BJ (cell line): ENCODE data around the gene WBP2. TPM values are rescaled to one million over a fixed set of nuclear protein-coding genes. Genes with fewer than 3 reads are reported as not detected.

Source experiments
- CTCF ChIA-PET: fragments of 350-600 bp; formaldehyde crosslinking; extraction: SDS; loops from one replicate; lab custom pipeline; 2021; ENCODE audit warnings: antibody characterized with exemption, inconsistent platforms; lab: Yijun Ruan, JAX
- POLR2A ChIA-PET: fragments of 300-600 bp; sonication (Branson Sonifier 250); formaldehyde crosslinking; extraction: SDS; loops from one replicate; lab custom pipeline; 2021; ENCODE audit warnings: antibody characterized with exemption; lab: Charles Lee
- DNase-seq: peaks from one replicate; pipeline ENCODE4 v3.0.0-alpha.2; 2011; ENCODE audit warnings: low read depth
- H3K27me3 ChIP-seq: 2 replicates; pipeline ENCODE4 v1.6.0; 2011; ENCODE audit warnings: low read length; ENCODE audit not compliant: control insufficient read depth, insufficient read depth
- H3K36me3 ChIP-seq: 2 replicates; pipeline ENCODE4 v1.5.1; 2011; ENCODE audit warnings: low read length; ENCODE audit not compliant: control insufficient read depth, insufficient read depth
- H3K4me3 ChIP-seq: 2 replicates; pipeline ENCODE4 v1.5.1; 2011; ENCODE audit warnings: low read depth, mild to moderate bottlenecking, control low read depth, low read length
- polyA plus RNA-seq: library from polyadenylated mRNA; depleted of rRNA; stranded (reverse); fragments of >200 nt; gene quantifications from 2 replicates; pipeline ENCODE4 v1.2.3, GENCODE V29; 2011
- TF ChIP-seq, protein P1 (sequence below): IDR thresholded peaks from 2 replicates; pipeline ENCODE4 v1.5.1; 2011; ENCODE audit warnings: low read depth, mild to moderate bottlenecking, control low read depth, inconsistent platforms, low read length, moderate library complexity; ENCODE audit not compliant: insufficient read depth

The WBP2 gene
- polyA plus RNA-seq, 1 experiment = 37.0 TPM

GRCh38 chr17:75893305-75894048 is 38.3 kb upstream of the WBP2 start:
- CTCF ChIA-PET = interaction anchor here (0.5 to 6.9 kb wide), 8 partner anchors 11 to 143 kb away, joined by 3 to 58 read pairs (median 5); partner anchors contain the start of gene TRIM47

GRCh38 chr17:75892556-75893224 is 37.6 kb upstream of the WBP2 start:
- Histone ChIP-seq H3K27me3 (no peaks in the 10 kb centered on the region), H3K36me3 (peaks cover 12% of the 10 kb centered on the region), H3K4me3 (no peak overlapping the region)
- TF ChIP-seq, protein P1, sequence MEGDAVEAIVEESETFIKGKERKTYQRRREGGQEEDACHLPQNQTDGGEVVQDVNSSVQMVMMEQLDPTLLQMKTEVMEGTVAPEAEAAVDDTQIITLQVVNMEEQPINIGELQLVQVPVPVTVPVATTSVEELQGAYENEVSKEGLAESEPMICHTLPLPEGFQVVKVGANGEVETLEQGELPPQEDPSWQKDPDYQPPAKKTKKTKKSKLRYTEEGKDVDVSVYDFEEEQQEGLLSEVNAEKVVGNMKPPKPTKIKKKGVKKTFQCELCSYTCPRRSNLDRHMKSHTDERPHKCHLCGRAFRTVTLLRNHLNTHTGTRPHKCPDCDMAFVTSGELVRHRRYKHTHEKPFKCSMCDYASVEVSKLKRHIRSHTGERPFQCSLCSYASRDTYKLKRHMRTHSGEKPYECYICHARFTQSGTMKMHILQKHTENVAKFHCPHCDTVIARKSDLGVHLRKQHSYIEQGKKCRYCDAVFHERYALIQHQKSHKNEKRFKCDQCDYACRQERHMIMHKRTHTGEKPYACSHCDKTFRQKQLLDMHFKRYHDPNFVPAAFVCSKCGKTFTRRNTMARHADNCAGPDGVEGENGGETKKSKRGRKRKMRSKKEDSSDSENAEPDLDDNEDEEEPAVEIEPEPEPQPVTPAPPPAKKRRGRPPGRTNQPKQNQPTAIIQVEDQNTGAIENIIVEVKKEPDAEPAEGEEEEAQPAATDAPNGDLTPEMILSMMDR = no peak
- ChIA-PET POLR2A (no interaction called here), CTCF (interaction anchor here (0.9 to 6.9 kb wide), 7 partner anchors 14 to 139 kb away, joined by 3 to 58 read pairs (median 7); partner anchors contain the start of gene TRIM47)
- DNase-seq = no peak

More at GRCh38 chr17:75893305-75894048, 38.3 kb upstream of the WBP2 start:
- TF ChIP-seq, protein P1 = no peak
- Histone ChIP-seq H3K36me3 (peaks cover 16% of the 10 kb centered on the region), H3K27me3 (no peaks in the 10 kb centered on the region), H3K4me3 (no peak overlapping the region)
- DNase-seq = no peak
- POLR2A ChIA-PET = interaction anchor here (1.4 kb wide), 1 partner anchor 109 kb away, joined by 18 read pairs; the partner anchor contains the start of gene UNK

- DNase-seq = no peak
- Histone ChIP-seq H3K4me3 (no peak overlapping the region), H3K36me3 (peaks cover 10% of the 10 kb centered on the region), H3K27me3 (no peaks in the 10 kb centered on the region)
- ChIA-PET CTCF (interaction anchor here (0.9 to 1.1 kb wide), 4 partner anchors 13 to 138 kb away, joined by 3 to 4 read pairs (median 3); partner anchors contain the start of gene TRIM47), POLR2A (interaction anchor here (0.6 kb wide), 1 partner anchor 237 kb away, joined by 7 read pairs; no protein-coding TSS in a partner anchor)
- TF ChIP-seq, protein P1 = no peak
Observed at GRCh38 chr17:75891605-75892555, 36.7 kb upstream of the WBP2 start.

- CTCF ChIA-PET = interaction anchor here (1.1 kb wide), 1 partner anchor 14 kb away, joined by 4 read pairs; no protein-coding TSS in a partner anchor
- TF ChIP-seq, protein P1 = no peak
- no peak for DNase-seq
- Histone ChIP-seq H3K4me3 (no peak overlapping the region), H3K27me3 (no peaks in the 10 kb centered on the region), H3K36me3 (peaks cover 10% of the 10 kb centered on the region)
- POLR2A ChIA-PET = no interaction called here
Observed at GRCh38 chr17:75891022-75891604, 36.0 kb upstream of the WBP2 start.
